ENCODE results near the gene CBFA2T2.

DNA sequence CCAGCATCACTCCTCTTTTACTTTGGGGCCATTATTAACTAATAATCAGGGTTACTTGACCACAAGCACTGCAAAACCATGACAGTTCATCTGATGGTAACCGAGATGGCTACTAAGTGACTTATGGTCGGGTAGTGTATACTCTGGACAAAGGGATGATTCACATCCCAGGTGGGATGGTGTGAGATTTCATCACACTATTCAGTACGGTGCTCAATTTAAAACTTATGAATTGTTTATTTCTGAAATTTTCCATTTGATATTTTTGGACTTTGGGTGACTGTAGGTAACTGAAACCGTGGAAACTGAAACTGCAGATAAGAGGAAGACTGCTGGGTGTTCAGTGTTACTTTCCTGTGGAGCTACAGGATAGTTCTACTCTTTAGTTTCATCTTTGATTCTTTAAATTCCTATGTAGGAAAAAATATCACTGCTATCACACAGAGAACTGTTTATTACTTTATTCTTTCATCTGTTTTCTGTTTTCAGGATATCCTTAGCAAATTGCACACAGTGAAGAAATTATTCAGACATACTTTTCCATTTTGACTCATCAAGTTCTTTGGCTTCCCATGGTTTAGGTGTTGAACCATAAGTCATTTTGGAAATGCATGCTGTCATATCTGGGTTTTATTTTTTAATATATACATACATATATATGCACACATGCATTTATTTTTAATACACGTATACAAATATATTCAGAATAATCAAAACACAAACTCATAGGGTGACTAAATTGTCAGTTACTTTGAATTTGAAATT is 113.1 kb downstream of the CBFA2T2 start:
- TF ChIP-seq, protein P1, sequence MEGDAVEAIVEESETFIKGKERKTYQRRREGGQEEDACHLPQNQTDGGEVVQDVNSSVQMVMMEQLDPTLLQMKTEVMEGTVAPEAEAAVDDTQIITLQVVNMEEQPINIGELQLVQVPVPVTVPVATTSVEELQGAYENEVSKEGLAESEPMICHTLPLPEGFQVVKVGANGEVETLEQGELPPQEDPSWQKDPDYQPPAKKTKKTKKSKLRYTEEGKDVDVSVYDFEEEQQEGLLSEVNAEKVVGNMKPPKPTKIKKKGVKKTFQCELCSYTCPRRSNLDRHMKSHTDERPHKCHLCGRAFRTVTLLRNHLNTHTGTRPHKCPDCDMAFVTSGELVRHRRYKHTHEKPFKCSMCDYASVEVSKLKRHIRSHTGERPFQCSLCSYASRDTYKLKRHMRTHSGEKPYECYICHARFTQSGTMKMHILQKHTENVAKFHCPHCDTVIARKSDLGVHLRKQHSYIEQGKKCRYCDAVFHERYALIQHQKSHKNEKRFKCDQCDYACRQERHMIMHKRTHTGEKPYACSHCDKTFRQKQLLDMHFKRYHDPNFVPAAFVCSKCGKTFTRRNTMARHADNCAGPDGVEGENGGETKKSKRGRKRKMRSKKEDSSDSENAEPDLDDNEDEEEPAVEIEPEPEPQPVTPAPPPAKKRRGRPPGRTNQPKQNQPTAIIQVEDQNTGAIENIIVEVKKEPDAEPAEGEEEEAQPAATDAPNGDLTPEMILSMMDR (conservative IDR thresholded peaks at IDR 0.05): no peak
- no peak for TF ChIP-seq EZH2 (IDR thresholded peaks at IDR 0.05; ENCODE audit: low read depth)
